K562 (cell line): ENCODE measurements around the gene POU2AF1. TPM values are rescaled to one million over a fixed set of nuclear protein-coding genes. Genes with fewer than 3 reads are reported as not detected.

Experiments
- CHD7 ChIP-seq: fragments of 200-600 bp; sonication (generic); IDR thresholded peaks from one replicate; pipeline ENCODE4 v1.6.1; 2012; ENCODE audit warnings: mild to moderate bottlenecking, low read depth, low read length, inconsistent platforms
- FOXP4 ChIP-seq: sonication (generic); formaldehyde crosslinking; IDR thresholded peaks from 2 replicates; pipeline ENCODE4 v1.8.0; 2022; ENCODE audit warnings: mild to moderate bottlenecking, missing genetic modification reagents, borderline replicate concordance
- ZBTB7A ChIP-seq: IDR thresholded peaks from 2 replicates; pipeline ENCODE4 v1.6.1; 2011; ENCODE audit warnings: low read depth, mild to moderate bottlenecking, low read length, moderate library complexity, borderline replicate concordance; ENCODE audit not compliant: control insufficient read depth
- ZNF407 ChIP-seq: fragments of 450-650 bp; IDR thresholded peaks from 2 replicates; pipeline ENCODE4 v1.6.1; 2016; ENCODE audit warnings: low read depth
- polyA plus RNA-seq, 8 experiments: library from polyadenylated mRNA; depleted of rRNA in 4 of 8; stranded (reverse) in 5 of 8; unstranded in 3 of 8; fragments of >200 nt; fragmentation: Nextera tagmentation in 2 of 8; fragmentation: Illumina TruSeq in 1 of 8; extraction: Ambion mirVana in 2 of 8; extraction: Trizol in 1 of 8; gene quantifications; 2 replicates each; pipeline versions ENCODE4 v1.2.1 to v1.2.3, GENCODE V29; 2011 to 2014; ENCODE audit warnings: inconsistent platforms in 1 of 8, missing spikeins in 1 of 8
- total RNA-seq, 7 experiments: library from RNA; depleted of rRNA in 6 of 7; stranded (reverse); fragments of >200 nt in 6 of 7; fragmentation: Illumina TruSeq in 2 of 7; extraction: Trizol in 2 of 7; gene quantifications; 2 replicates each; pipeline versions ENCODE4 v1.2.1 to v1.2.3, GENCODE V29; 2011 to 2021; ENCODE audit warnings: low replicate concordance in 1 of 7

The POU2AF1 gene
- total and polyA plus RNA-seq, 9 of the 15 experiments (the other 6 are each of a cell fraction or from before 2014, with no cell fraction given) = 0.09 TPM; not detected in 8

GRCh38 chr11:111354601-111354891, 24.5 kb downstream of the POU2AF1 start (continued):
- TF ChIP-seq CHD7 (no peak), ZNF407 (no peak), ZBTB7A (no peak), FOXP4 (CRISPR knock-in tag) (no peak)
- TF ChIP-seq, all 486 proteins: peak for 0
